HepG2 (cell line): Measurements from ENCODE around the gene GPR37L1. TPM values are rescaled to one million over a fixed set of nuclear protein-coding genes. Genes with fewer than 3 reads are reported as not detected.

Source experiments
- ATAC-seq: fragments of 200-7000 bp; cut with Tn5 transposase; 3 replicates; pipeline ENCODE4 v1.9.1; 2020; ENCODE audit warnings: mild to moderate bottlenecking, moderate library complexity
- BruUV-seq: library from RNA; stranded (reverse); fragments of 400-500 nt; replicated peaks from 2 replicates; lab custom pipeline; 2021; lab: Mats Ljungman, UMichigan
- CTCF ChIA-PET: fragments of 300-600 bp; formaldehyde crosslinking; extraction: SDS; loops from one replicate; lab custom pipeline; 2021; ENCODE audit warnings: low total read pairs, inconsistent platforms, low intra/inter-chr PET ratio; lab: Yijun Ruan, JAX
- POLR2A ChIA-PET: fragments of 350-600 bp; sonication (Branson Sonifier 250); formaldehyde crosslinking; loops from one replicate; lab custom pipeline; 2020; ENCODE audit warnings: antibody characterized with exemption, inconsistent platforms; lab: Yijun Ruan, JAX
- DNase-seq: peaks from one replicate; pipeline ENCODE4 v3.0.0-alpha.2; 2015; ENCODE audit warnings: low spot score
- FAIRE-seq: peaks from 3 replicates; lab custom pipeline; 2011; peaks lifted over from hg19 to GRCh38; lab: Jason Lieb, UNC
- H2AFZ ChIP-seq: one replicate; pipeline ENCODE4 v1.6.1; 2011; ENCODE audit warnings: low read length, inconsistent platforms
- H3K27ac ChIP-seq: fragments of 300-600 bp; 3 replicates; pipeline ENCODE4 v1.8.0; 2011; ENCODE audit warnings: mixed run types, mild to moderate bottlenecking, mixed read lengths, low read length, inconsistent platforms; ENCODE audit not compliant: insufficient read depth; ENCODE audit errors: extremely low read length
- H3K27me3 ChIP-seq, 2 experiments: fragments of 200-600 bp in 1 of 2; 2 replicates in 1 of 2; 3 replicates in 1 of 2; pipeline versions ENCODE4 v1.6.0 to v1.8.0; 2011; ENCODE audit warnings: low read length in 2 of 2, mild to moderate bottlenecking in 2 of 2, moderate library complexity in 2 of 2, inconsistent platforms in 1 of 2; ENCODE audit not compliant: insufficient read depth in 2 of 2, control insufficient read depth in 1 of 2
- H3K36me3 ChIP-seq, 2 experiments: fragments of 200-600 bp in 1 of 2; replicated peaks in 1 of 2; 2 replicates in 1 of 2; 3 replicates in 1 of 2; pipeline versions ENCODE4 v1.5.1 to v1.8.0; 2011; ENCODE audit warnings: low read length in 2 of 2, inconsistent platforms in 1 of 2; ENCODE audit not compliant: insufficient read depth in 2 of 2, control insufficient read depth in 1 of 2
- H3K4me1 ChIP-seq: 2 replicates; pipeline ENCODE4 v1.5.1; 2012; ENCODE audit warnings: low read length, inconsistent platforms; ENCODE audit not compliant: insufficient read depth
- H3K4me2 ChIP-seq: 2 replicates; pipeline ENCODE4 v1.6.0; 2011; ENCODE audit warnings: low read depth, low read length, inconsistent platforms
- H3K4me3 ChIP-seq, 3 experiments: fragments of 200-600 bp in 1 of 3; sonication (generic), shearing (Covaris generic) in 1 of 3; replicated peaks in 1 of 3; 2 replicates each; pipeline ENCODE4 v1.5.1; 2011 to 2016; ENCODE audit warnings: low read length in 3 of 3, inconsistent platforms in 2 of 3, low read depth in 2 of 3, mild to moderate bottlenecking in 2 of 3, control low read depth in 1 of 3, mixed read lengths in 1 of 3; ENCODE audit not compliant: insufficient read depth in 1 of 3
- H3K79me2 ChIP-seq: one replicate; pipeline ENCODE4 v1.6.1; 2011; ENCODE audit warnings: low read length, inconsistent platforms; ENCODE audit not compliant: insufficient read depth
- H3K9ac ChIP-seq: 2 replicates; pipeline ENCODE4 v1.6.0; 2011; ENCODE audit warnings: mild to moderate bottlenecking, low read depth, low read length, inconsistent platforms; ENCODE audit not compliant: insufficient read depth
- H3K9me3 ChIP-seq: 2 replicates; pipeline ENCODE4 v1.5.1; 2012; ENCODE audit warnings: mild to moderate bottlenecking, low read length
- H4K20me1 ChIP-seq: 2 replicates; pipeline ENCODE4 v1.6.0; 2011; ENCODE audit warnings: inconsistent platforms, mild to moderate bottlenecking, low read length, moderate library complexity; ENCODE audit not compliant: insufficient read depth
- DMAP1 ChIP-seq: IDR thresholded peaks from 2 replicates; pipeline ENCODE4 v1.6.1; 2016
- ETV5 ChIP-seq: IDR thresholded peaks from 2 replicates; pipeline ENCODE4 v1.6.1; 2018; ENCODE audit warnings: missing biosample characterization, missing genetic modification reagents, inconsistent platforms, borderline replicate concordance
- HDAC6 ChIP-seq: fragments of 200-600 bp; sonication (generic); IDR thresholded peaks from 2 replicates; pipeline ENCODE4 v1.7.0; 2017; ENCODE audit warnings: mild to moderate bottlenecking, antibody characterized with exemption, low read length, low read depth
- KDM3A ChIP-seq: IDR thresholded peaks from 2 replicates; pipeline ENCODE4 v1.6.1; 2018; ENCODE audit warnings: low read depth, missing compliant biosample characterization
- STAG1 ChIP-seq: sonication (generic); formaldehyde crosslinking; IDR thresholded peaks from 2 replicates; pipeline ENCODE4 v1.4.0; 2020; ENCODE audit warnings: missing genetic modification reagents
- ZFP36 ChIP-seq: fragments of 150-350 bp; IDR thresholded peaks from 2 replicates; pipeline ENCODE4 v1.6.1; 2018; ENCODE audit warnings: borderline replicate concordance, low read length, low read depth; ENCODE audit not compliant: partially characterized antibody
- ZNF234 ChIP-seq: sonication (generic); formaldehyde crosslinking; conservative IDR thresholded peaks from 2 replicates; pipeline ENCODE4 v1.5.1; 2020; ENCODE audit warnings: mild to moderate bottlenecking, missing genetic modification reagents
- ZNF317 ChIP-seq: sonication (generic); formaldehyde crosslinking; IDR thresholded peaks from 2 replicates; pipeline ENCODE4 v1.5.0; 2020; ENCODE audit warnings: mild to moderate bottlenecking, missing genetic modification reagents
- ZNF367 ChIP-seq: sonication (generic); formaldehyde crosslinking; IDR thresholded peaks from 2 replicates; pipeline ENCODE4 v1.4.0; 2020; ENCODE audit warnings: missing genetic modification reagents, borderline replicate concordance
- ZNF543 ChIP-seq: sonication (generic); formaldehyde crosslinking; IDR thresholded peaks from 2 replicates; pipeline ENCODE4 v1.4.0; 2020; ENCODE audit warnings: mild to moderate bottlenecking, missing genetic modification reagents
- WGBS: methylation state at CpG from one replicate; pipeline ENCODE4 v1.1.6; 2017; ENCODE audit warnings: low lambda C conversion rate; 5-methylcytosine and 5-hydroxymethylcytosine counted together
- in situ Hi-C: cut with HindIII; loops from 2 replicates; pipeline ENCODE4 v1.10.0; 2017; ENCODE audit warnings: low pct_unique_long_range_greater_than_20kb; ENCODE audit not compliant: extremely low pct_ligation_motif_present
- intact Hi-C: fragments of 100-400 bp; cut with micrococcal nuclease; formaldehyde crosslinking; loops from one replicate; pipeline ENCODE4 v1.10.0; 2022; ENCODE audit not compliant: unreplicated experiment
- polyA plus RNA-seq, 8 experiments: library from polyadenylated mRNA; depleted of rRNA in 3 of 8; stranded (reverse) in 7 of 8; unstranded in 1 of 8; fragments of >200 nt; fragmentation: Illumina TruSeq in 4 of 8; extraction: Trizol in 4 of 8; gene quantifications; 2 replicates each; pipeline versions ENCODE4 v1.2.1 to v1.2.3, GENCODE V29; 2011 to 2016; ENCODE audit warnings: low read depth in 4 of 8, missing spikeins in 1 of 8, mixed read lengths in 1 of 8; ENCODE audit not compliant: insufficient read depth in 1 of 8
- total RNA-seq, 5 experiments: library from RNA; depleted of rRNA; stranded (reverse); fragments of >200 nt; fragmentation: Illumina TruSeq; extraction: Trizol; gene quantifications; 2 replicates each; pipeline ENCODE4 v1.2.3, GENCODE V29; 2016; ENCODE audit warnings: low read depth in 1 of 5
- TF ChIP-seq, protein P1 (sequence below): sonication (generic); formaldehyde crosslinking; IDR thresholded peaks from 2 replicates; pipeline ENCODE4 v1.5.1; 2020; ENCODE audit warnings: missing genetic modification reagents, mild to moderate bottlenecking, borderline replicate concordance
- TF ChIP-seq, protein P2 (sequence below): sonication (generic); formaldehyde crosslinking; IDR thresholded peaks from 2 replicates; pipeline ENCODE4 v1.4.0; 2020; ENCODE audit warnings: mild to moderate bottlenecking, low read depth, missing genetic modification reagents
- TF ChIP-seq, protein P3 (sequence below): sonication (generic); formaldehyde crosslinking; IDR thresholded peaks from 2 replicates; pipeline ENCODE4 v1.5.1; 2020; ENCODE audit warnings: mild to moderate bottlenecking, missing genetic modification reagents, moderate library complexity

GPR37L1 gene
- total and polyA plus RNA-seq, 2 of the 13 experiments (the other 11 are each of a cell fraction or from before 2014, with no cell fraction given), result 0.13 TPM; not detected in 1

DNA sequence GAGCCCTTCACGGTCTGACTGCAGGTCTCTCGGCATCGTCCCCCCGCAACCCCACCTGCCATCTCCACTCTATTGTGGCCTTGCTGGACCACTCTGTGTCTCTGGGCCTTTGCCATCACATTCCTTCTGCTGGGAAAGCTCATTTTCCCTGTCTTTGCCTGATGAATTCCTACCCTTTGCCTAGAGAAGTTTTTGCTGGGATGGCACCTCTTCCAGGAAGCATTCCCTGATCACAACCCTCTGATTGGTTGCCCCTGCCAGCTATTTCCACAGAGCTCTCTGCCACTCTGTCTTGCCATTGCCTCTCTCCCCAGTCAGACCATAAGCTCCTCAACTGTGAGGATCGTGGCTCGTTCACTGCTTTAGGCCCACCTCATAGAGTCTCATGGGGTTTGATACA is 28.9 kb upstream of the GPR37L1 start:
- TF ChIP-seq ZFP36, result peak; percentile 29
- no peak for TF ChIP-seq DMAP1
- H3K27me3 ChIP-seq, result no peaks in the 10 kb centered on the region
- intact Hi-C loops, result no loop called here
- no peaks in the 10 kb centered on the region for H3K79me2 ChIP-seq
- ChIA-PET CTCF (no interaction called here), POLR2A (interaction anchor here (1.6 kb wide), 1 partner anchor 84 kb away, joined by 7 read pairs; the partner anchor contains the start of gene ELF3)
- in situ Hi-C loops, result no loop called here
- no peak overlapping the region for H2AFZ ChIP-seq
- H3K4me2 ChIP-seq, result no peak overlapping the region
- no peaks in the 10 kb centered on the region for H3K36me3 ChIP-seq
- H3K27ac ChIP-seq, result no peak overlapping the region
- no TSS peak for BruUV-seq
- no peaks in the 10 kb centered on the region for H4K20me1 ChIP-seq
- DNase-seq (no peak), FAIRE-seq (no peak), ATAC-seq (no peak)
- peaks cover 19% of the 10 kb centered on the region for H3K4me1 ChIP-seq
- H3K9ac ChIP-seq, result no peak overlapping the region
- H3K9me3 ChIP-seq, result no peaks in the 10 kb centered on the region
- no peak overlapping the region for H3K4me3 ChIP-seq
- WGBS, result 79% methylated on average over 6 of the region's 6 CpGs

DNA sequence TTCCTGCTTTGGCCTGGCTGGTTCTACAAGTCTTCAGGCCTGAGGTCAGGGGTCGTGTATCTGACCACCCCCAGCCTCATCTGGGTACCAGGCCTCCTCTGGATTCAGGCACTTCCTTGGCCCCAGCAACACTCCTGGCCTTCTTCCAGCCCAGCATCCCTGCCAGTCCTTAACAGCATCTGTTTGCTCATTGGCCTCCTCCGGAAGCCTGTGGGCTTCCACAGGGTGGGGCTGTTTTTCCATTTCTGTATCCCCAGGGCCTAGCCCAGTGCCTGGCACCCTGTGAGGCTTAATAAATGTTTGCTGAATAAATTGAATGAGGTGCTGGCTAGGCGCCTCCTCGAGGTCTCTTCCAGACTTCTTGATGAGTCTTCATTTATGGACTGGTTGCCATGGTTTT is 21.5 kb upstream of the GPR37L1 start:
- H2AFZ ChIP-seq, result no peak overlapping the region
- POLR2A ChIA-PET, result interaction anchor here (0.9 to 1.3 kb wide), 2 partner anchors 13 to 91 kb away, joined by 3 read pairs; partner anchors contain the start of gene ELF3
- CTCF ChIA-PET, result no interaction called here
- H3K4me2 ChIP-seq, result no peak overlapping the region
- H3K4me3 ChIP-seq, result no peak overlapping the region
- no peak overlapping the region for H3K27ac ChIP-seq
- DNase-seq (no peak), FAIRE-seq (no peak), ATAC-seq (0 out of 3 replicates have a peak, but pooled peaks have one; percentile 32)
- WGBS, result 11% methylated on average over 4 of the region's 4 CpGs
- no peaks in the 10 kb centered on the region; a peak in 1 of 5 replicates for H3K27me3 ChIP-seq
- no peaks in the 10 kb centered on the region for H3K9me3 ChIP-seq
- intact Hi-C loops (no loop called here), in situ Hi-C loops (no loop called here)
- no peaks in the 10 kb centered on the region for H4K20me1 ChIP-seq
- no peak overlapping the region for H3K9ac ChIP-seq
- peaks cover 8% of the 10 kb centered on the region for H3K4me1 ChIP-seq
- no TSS peak for BruUV-seq
- no peaks in the 10 kb centered on the region for H3K36me3 ChIP-seq
- no peaks in the 10 kb centered on the region for H3K79me2 ChIP-seq
- TF ChIP-seq ETV5 (peak; percentile 32; the same call in 1 of the 2 replicates), ZNF234 (CRISPR knock-in tag) (no peak), HDAC6 (no peak), ZNF367 (no peak), ZNF543 (no peak), KDM3A (CRISPR knock-in tag) (no peak), ZNF317 (CRISPR knock-in tag) (no peak), STAG1 (CRISPR knock-in tag) (0 out of 2 replicates have a peak, but pooled peaks have one; percentile 17)
- TF ChIP-seq, protein P1, sequence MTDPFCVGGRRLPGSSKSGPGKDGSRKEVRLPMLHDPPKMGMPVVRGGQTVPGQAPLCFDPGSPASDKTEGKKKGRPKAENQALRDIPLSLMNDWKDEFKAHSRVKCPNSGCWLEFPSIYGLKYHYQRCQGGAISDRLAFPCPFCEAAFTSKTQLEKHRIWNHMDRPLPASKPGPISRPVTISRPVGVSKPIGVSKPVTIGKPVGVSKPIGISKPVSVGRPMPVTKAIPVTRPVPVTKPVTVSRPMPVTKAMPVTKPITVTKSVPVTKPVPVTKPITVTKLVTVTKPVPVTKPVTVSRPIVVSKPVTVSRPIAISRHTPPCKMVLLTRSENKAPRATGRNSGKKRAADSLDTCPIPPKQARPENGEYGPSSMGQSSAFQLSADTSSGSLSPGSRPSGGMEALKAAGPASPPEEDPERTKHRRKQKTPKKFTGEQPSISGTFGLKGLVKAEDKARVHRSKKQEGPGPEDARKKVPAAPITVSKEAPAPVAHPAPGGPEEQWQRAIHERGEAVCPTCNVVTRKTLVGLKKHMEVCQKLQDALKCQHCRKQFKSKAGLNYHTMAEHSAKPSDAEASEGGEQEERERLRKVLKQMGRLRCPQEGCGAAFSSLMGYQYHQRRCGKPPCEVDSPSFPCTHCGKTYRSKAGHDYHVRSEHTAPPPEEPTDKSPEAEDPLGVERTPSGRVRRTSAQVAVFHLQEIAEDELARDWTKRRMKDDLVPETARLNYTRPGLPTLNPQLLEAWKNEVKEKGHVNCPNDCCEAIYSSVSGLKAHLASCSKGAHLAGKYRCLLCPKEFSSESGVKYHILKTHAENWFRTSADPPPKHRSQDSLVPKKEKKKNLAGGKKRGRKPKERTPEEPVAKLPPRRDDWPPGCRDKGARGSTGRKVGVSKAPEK (CRISPR knock-in tag), result no peak
- TF ChIP-seq, protein P2, sequence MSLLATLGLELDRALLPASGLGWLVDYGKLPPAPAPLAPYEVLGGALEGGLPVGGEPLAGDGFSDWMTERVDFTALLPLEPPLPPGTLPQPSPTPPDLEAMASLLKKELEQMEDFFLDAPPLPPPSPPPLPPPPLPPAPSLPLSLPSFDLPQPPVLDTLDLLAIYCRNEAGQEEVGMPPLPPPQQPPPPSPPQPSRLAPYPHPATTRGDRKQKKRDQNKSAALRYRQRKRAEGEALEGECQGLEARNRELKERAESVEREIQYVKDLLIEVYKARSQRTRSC, result no peak
- TF ChIP-seq, protein P3, sequence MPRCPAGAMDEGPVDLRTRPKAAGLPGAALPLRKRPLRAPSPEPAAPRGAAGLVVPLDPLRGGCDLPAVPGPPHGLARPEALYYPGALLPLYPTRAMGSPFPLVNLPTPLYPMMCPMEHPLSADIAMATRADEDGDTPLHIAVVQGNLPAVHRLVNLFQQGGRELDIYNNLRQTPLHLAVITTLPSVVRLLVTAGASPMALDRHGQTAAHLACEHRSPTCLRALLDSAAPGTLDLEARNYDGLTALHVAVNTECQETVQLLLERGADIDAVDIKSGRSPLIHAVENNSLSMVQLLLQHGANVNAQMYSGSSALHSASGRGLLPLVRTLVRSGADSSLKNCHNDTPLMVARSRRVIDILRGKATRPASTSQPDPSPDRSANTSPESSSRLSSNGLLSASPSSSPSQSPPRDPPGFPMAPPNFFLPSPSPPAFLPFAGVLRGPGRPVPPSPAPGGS, result no peak
